ENCODE data around the gene ST3GAL3.

Gene ST3GAL3

GRCh38 chr1:43980255-43981134, 273.2 kb downstream of the ST3GAL3 start:
- peak overlapping the region; percentile 59 for H3K4me3 ChIP-seq (ENCODE audit: low read length)
- DNase-seq (ENCODE audit: low read depth, low spot score) = no peak
